Prostate gland (tissue), 2 donors: Measurements from ENCODE around the gene ALDH16A1. TPM values are rescaled to one million over a fixed set of nuclear protein-coding genes. Genes with fewer than 3 reads are reported as not detected.

ENCODE experiments used
- DNase-seq: peaks from one replicate; pipeline ENCODE4 v3.0.0-alpha.2; 2019; ENCODE audit warnings: low spot score
- H3K27ac ChIP-seq, 2 donors: fragments of 200-600 bp; sonication (generic); 2 replicates each; pipeline ENCODE4 v1.5.1; 2017 to 2019
- H3K27me3 ChIP-seq: fragments of 200-600 bp; sonication (generic); replicated peaks from 2 replicates; pipeline ENCODE4 v1.5.1; 2019; ENCODE audit not compliant: insufficient read depth
- H3K36me3 ChIP-seq, 2 donors: fragments of 200-600 bp; sonication (generic); 1 replicate in 1 of 2; 2 replicates in 1 of 2; pipeline versions ENCODE4 v1.5.1 to v1.8.1; 2017 to 2019
- H3K4me1 ChIP-seq: fragments of 200-600 bp; sonication (generic); replicated peaks from 2 replicates; pipeline ENCODE4 v1.5.1; 2019
- H3K4me3 ChIP-seq, 2 donors: fragments of 200-600 bp; sonication (generic); 2 replicates each; pipeline ENCODE4 v1.5.1; 2017 to 2019
- H3K9me3 ChIP-seq: fragments of 200-600 bp; sonication (generic); 2 replicates; pipeline ENCODE4 v1.5.1; 2017
- CTCF ChIP-seq, 4 experiments: fragments of 200-600 bp in 2 of 4; fragments of 450-650 bp in 2 of 4; sonication (generic) in 2 of 4; IDR thresholded peaks; 1 replicate in 3 of 4; 2 replicates in 1 of 4; pipeline ENCODE4 v1.5.1; 2016 to 2019; ENCODE audit warnings: antibody characterized with exemption in 4 of 4, mild to moderate bottlenecking in 2 of 4, moderate library complexity in 2 of 4
- POLR2A ChIP-seq: fragments of 450-650 bp; IDR thresholded peaks from one replicate; pipeline ENCODE4 v1.6.1; 2016; ENCODE audit warnings: antibody characterized with exemption, mild to moderate bottlenecking
- POLR2AphosphoS5 ChIP-seq: sonication (generic); formaldehyde crosslinking; IDR thresholded peaks from one replicate; pipeline ENCODE4 v1.6.1; 2017; ENCODE audit warnings: antibody characterized with exemption
- WGBS: methylation state at CpG from one replicate; pipeline ENCODE4 v1.1.5; 2018; 5-methylcytosine and 5-hydroxymethylcytosine counted together
- intact Hi-C: fragments of 100-400 bp; cut with DNase I; formaldehyde crosslinking; loops from one replicate; pipeline ENCODE4 v1.14.2; 2022
- total RNA-seq, 2 donors: library from RNA; depleted of rRNA; stranded (reverse); fragments of >200 nt; gene quantifications; one replicate each; pipeline ENCODE4 v1.1.0, GENCODE V29; 2016

Gene ALDH16A1
- total RNA-seq, 2 donors from 2014 or later = 24.3 to 42.0 TPM

GRCh38 chr19:49502866-49503581 lies 50.0 kb downstream of the ALDH16A1 start:
- Histone ChIP-seq H3K4me3 (no peak overlapping the region), H3K36me3 (peaks cover 5% of the 10 kb centered on the region in 2 donors), H3K27me3 (no peaks in the 10 kb centered on the region), H3K9me3 (no peaks in the 10 kb centered on the region), H3K4me1 (no peaks in the 10 kb centered on the region), H3K27ac (no peak overlapping the region)
- no peak for DNase-seq
- TF ChIP-seq POLR2A = no peak
- TF ChIP-seq POLR2AphosphoS5 = peak; percentile 59
- TF ChIP-seq CTCF (IDR thresholded peaks at IDR 0.05) = peak in 3 of 4 experiments; percentile 72 to 79 (median 78)
- intact Hi-C loops = loop anchor here (2.0 kb wide), 1 partner anchor 44 kb away; no protein-coding TSS in a partner anchor
- WGBS = 34% methylated on average over 14 of the region's 14 CpGs

- DNase-seq = no peak
- 74% methylated on average over 9 of the region's 9 CpGs for WGBS
- no peaks in the 10 kb centered on the region for H3K4me1 ChIP-seq
- intact Hi-C loops = loop anchor here (2.0 kb wide), 1 partner anchor 43 kb away; no protein-coding TSS in a partner anchor
- H3K4me3 ChIP-seq = no peak overlapping the region
- no peaks in the 10 kb centered on the region for H3K27me3 ChIP-seq
- TF ChIP-seq CTCF (IDR thresholded peaks at IDR 0.05) = no peak
- no peaks in the 10 kb centered on the region for H3K36me3 ChIP-seq
- H3K27ac ChIP-seq = no peak overlapping the region
- no peaks in the 10 kb centered on the region for H3K9me3 ChIP-seq
Observed at GRCh38 chr19:49503582-49503962, 50.5 kb downstream of the ALDH16A1 start.

- Histone ChIP-seq H3K36me3 (no peaks in the 10 kb centered on the region), H3K27me3 (no peaks in the 10 kb centered on the region), H3K4me1 (no peaks in the 10 kb centered on the region), H3K4me3 (no peak overlapping the region), H3K27ac (no peak overlapping the region), H3K9me3 (no peaks in the 10 kb centered on the region)
- intact Hi-C loops = loop anchor here (1.0 kb wide), 1 partner anchor 41 kb away; no protein-coding TSS in a partner anchor
- DNase-seq = no peak
- WGBS = 35% methylated on average over 8 of the region's 8 CpGs
- peak; percentile 12 to 71 (median 59) for TF ChIP-seq CTCF (IDR thresholded peaks at IDR 0.05)
- TF ChIP-seq POLR2A = no peak
Observed at GRCh38 chr19:49506575-49507105, 53.6 kb downstream of the ALDH16A1 start.

GRCh38 chr19:49507803-49508494 lies 54.9 kb downstream of the ALDH16A1 start:
- Histone ChIP-seq H3K4me3 (no peak overlapping the region), H3K27me3 (no peaks in the 10 kb centered on the region), H3K4me1 (no peaks in the 10 kb centered on the region), H3K27ac (no peak overlapping the region), H3K36me3 (no peaks in the 10 kb centered on the region), H3K9me3 (no peaks in the 10 kb centered on the region)
- TF ChIP-seq POLR2A (no peak), POLR2AphosphoS5 (no peak), CTCF (IDR thresholded peaks at IDR 0.05) (no peak)
- 77% methylated on average over 12 of the region's 12 CpGs for whole genome bisulfite sequencing
- intact Hi-C loops = no loop called here
- DNase-seq = no peak
